GM20431 (cell line): ENCODE measurements around the gene TEAD2.
"Not testable (repeated sequence)": the region's sequence is repeated elsewhere in the genome, so short reads cannot be mapped to it uniquely, and the experiment has no call there.

Experiments used
- in situ Hi-C: fragments of 300-500 bp; cut with MseI, MboI; formaldehyde crosslinking; loops from one replicate; pipeline ENCODE4 v1.15.0; 2020; ENCODE audit warnings: low sequenced_read_pairs; ENCODE audit not compliant: unreplicated experiment

TEAD2 gene

GRCh38 chr19:49389406-49389805, 27.2 kb upstream of the TEAD2 start:
- in situ Hi-C loops = no loop called here

- in situ Hi-C loops = no loop called here
Observed at GRCh38 chr19:49387936-49388372, 25.7 kb upstream of the TEAD2 start, which contains the start of gene KASH5. Gene KASH5, plus strand, starts transcription at chr19:49388249. Its CDS starts 2,635 bp downstream, at chr19:49390884.

GRCh38 chr19:49383599-49383998, 21.4 kb upstream of the TEAD2 start:
- in situ Hi-C loops = no loop called here

- in situ Hi-C loops = no loop called here
Observed at GRCh38 chr19:49382639-49383038, 20.4 kb upstream of the TEAD2 start.

GRCh38 chr19:49380391-49380790, 18.2 kb upstream of the TEAD2 start:
- in situ Hi-C loops = no loop called here

GRCh38 chr19:49378512-49378911, 16.3 kb upstream of the TEAD2 start:
- in situ Hi-C loops = no loop called here

DNA sequence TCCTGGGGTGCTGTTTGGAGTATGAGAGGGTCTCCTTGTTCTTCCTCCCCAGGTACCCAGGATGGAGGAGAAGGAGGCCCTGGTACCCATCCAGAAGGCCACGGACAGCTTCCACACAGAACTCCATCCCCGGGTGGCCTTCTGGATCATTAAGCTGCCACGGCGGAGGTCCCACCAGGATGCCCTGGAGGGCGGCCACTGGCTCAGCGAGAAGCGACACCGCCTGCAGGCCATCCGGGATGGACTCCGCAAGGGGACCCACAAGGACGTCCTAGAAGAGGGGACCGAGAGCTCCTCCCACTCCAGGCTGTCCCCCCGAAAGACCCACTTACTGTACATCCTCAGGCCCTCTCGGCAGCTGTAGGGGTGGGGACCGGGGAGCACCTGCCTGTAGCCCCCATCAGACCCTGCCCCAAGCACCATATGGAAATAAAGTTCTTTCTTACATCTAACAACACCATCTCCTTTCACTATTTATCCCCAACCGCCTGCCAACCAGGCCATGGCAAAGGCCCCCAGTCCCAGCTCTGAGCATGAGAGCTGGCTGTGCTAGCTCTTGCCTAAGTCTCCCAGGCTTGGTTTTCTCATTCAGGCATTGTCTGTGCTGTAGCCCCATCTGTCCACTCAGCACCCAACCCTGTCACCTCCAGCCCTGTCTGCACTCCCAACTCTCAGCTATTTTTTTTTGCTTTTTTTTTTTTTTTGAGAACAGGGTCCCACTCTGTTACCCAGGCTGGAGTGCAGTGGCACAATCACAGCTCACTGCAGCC, 12.6 kb upstream of the TEAD2 start:
- in situ Hi-C loops = no loop called here

GRCh38 chr19:49373174-49373573, 11.0 kb upstream of the TEAD2 start:
- in situ Hi-C loops = not testable (repeated sequence)

- in situ Hi-C loops = no loop called here
Observed at GRCh38 chr19:49371184-49371583, 9.0 kb upstream of the TEAD2 start.

- in situ Hi-C loops = no loop called here
Observed at GRCh38 chr19:49368711-49369358, 6.6 kb upstream of the TEAD2 start.

DNA sequence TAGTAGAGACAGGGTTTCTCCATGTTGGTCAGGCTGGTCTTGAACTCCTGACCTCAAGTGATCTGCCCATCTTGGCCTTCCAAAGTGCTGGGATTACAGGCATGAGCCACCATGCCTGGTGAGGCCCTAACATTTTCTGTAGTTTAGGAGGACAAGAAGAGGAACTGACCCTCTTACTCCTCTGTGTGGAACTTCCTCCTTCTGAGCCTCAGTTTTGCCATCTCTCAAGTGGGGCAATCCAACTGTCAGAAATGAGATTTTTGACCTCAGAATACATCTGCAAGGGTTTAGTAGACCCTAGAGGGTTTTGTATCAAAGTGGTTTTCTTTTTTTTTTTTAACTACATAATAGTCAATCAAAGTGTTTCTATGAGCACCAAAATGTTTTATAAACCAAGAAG, 3.9 kb upstream of the TEAD2 start:
- in situ Hi-C loops = no loop called here

DNA sequence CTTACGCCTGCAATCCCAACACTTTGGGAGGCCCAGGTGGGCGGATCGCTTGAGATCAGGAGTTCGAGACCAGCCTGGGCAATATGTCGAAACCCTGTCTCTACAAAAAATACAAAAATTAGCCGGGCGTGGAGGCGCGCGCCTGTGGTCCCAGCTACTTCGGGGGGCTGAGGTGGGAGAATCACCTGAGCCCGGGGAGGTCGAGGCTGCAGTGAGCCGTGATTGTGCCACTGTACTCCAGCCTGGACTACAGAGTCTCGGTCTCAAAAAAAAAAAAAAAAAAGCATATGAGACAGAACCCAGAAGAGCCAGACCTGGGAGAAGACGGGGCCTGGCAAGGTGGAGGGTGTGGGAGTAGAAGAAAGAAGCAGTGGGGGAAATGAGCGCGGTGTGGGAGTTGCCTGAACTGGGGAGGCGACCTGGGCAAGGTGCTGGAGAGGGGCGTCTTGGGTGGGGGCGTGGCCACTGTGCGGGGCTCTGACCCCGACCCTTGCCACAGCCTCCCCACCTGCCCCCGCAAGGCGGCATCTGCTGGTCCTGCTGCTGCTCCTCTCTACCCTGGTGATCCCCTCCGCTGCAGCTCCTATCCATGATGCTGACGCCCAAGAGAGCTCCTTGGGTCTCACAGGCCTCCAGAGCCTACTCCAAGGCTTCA, 2.0 kb upstream of the TEAD2 start:
- in situ Hi-C loops = no loop called here

- in situ Hi-C loops = no loop called here
Observed at GRCh38 chr19:49363268-49364082, 1.3 kb upstream of the TEAD2 start, which contains the start of gene DKKL1. Gene DKKL1, plus strand, starts transcription at chr19:49363877. Its CDS starts 122 bp downstream, at chr19:49363999.

GRCh38 chr19:49362929-49363267, 682 bp upstream of the TEAD2 start:
- in situ Hi-C loops = no loop called here

DNA sequence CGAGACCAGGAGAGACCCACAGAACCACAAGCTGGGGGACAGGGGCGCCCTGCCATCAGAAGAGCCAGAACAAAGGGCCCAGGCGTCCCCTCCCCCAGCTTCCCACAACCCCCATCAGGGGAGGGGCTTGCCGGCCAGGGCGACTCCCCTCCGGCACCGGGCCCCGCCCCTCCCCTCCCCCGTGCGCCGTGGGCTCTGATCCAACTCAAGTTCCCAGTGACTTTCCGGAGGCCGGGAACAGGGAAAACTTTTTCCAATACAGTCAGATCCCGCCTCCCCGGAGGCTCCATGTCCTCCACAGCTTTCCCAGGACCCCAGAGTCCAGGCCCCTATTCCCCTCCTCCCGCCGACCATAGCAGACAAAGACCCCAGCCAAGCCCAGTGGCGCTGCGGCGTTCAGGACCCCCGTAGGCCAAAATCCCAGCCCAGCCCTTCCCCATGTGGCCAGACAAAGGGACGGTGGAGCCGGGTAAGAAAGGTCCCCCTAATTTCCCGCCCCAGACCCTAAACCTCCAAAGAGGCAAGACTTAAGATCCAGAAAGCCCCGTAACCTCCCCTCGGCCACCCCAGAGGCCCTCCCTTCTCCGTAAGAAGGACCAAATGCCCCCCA, 673 bp downstream of the TEAD2 start:
- in situ Hi-C loops = no loop called here

DNA sequence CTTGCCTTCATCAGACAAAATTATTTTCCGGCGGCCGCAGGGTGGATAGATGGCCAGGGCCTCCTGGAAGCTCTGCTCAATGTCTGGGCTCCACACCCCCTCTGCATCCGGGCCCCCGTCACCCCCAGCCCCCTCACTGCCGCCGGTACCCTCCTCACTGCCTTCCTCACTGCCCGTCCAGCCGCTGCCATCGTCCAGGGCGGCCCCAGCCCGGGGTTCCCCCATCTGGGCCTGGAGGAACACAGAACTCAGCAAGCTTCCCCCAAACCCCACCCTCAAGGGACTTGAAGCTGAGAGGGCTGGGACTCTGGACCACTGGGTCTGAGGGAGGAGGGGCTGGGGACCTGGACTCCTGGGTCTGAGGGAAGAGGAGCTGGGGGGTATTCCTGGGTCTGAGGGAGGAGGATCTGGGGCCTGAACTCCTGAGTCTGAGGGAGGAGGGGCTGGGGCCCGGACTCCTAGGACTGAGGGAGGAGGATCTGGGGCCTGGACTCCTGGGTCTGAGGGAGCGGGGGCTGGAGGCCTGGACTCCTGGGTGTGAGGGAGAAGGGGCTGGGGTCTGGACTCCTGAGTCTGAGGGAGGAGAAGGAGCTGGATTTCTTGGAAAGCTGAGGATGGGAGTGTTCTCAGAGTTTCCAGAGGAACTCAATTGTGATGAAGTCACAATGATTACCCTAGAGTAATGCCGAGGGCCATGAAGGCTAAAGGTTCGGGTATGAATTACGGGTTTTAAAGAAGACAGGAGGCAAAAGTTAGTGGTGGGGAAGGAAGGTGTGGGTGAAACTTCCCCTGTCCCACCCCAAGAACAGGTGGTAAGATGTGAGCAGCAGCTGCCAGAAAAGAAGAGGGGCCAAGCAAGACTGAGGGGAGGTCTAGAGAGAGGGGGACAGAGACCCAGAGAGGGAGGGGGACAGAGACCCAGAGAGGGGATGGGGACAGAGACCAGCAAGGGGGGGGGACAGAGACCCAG, 2.1 kb downstream of the TEAD2 start:
- in situ Hi-C loops = no loop called here

DNA sequence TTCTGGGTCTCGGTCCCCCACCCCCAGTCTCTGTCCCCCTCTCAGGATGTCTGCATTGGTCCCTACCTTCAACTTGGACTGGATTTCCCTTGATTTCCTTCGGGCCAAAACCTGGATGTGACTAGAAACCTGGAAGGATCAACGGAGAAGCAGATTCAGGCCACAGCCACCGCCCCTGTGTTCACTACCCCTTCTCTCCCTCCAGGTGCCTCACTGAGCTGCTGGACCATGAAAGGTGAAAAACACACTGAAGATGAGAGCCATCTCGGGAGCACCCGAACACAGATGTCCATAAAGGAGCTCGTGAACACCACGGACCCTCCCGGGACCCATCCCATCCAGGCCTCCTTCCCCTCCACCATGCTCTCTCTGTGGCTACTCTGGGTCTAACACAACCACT, 5.0 kb downstream of the TEAD2 start:
- in situ Hi-C loops = no loop called here

GRCh38 chr19:49356382-49356781, 5.8 kb downstream of the TEAD2 start:
- in situ Hi-C loops = no loop called here

DNA sequence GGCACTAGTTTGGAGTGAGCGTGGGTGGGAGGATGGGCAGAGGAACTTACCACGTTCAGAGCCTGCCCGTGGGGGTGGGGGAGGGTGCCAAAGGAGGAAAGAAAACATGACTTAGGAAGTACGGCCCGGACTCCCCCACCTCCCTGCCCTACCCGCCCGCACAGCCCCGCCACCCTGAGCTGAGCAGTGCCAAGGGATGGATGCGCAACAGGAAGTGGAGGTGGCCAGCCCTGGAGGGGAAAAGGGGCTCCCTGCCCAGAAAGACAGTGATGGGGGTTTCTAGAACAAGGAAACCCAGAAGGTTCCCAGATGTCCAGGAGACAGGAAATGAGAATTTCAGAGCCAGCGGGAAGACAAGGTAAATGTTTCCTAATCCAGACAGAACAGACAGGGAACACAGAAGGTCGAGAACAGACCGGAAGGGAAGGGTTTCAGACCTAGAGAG, 6.3 kb downstream of the TEAD2 start:
- in situ Hi-C loops = no loop called here
